ENCODE data around the gene IL19.

- TF ChIP-seq POLR2AphosphoS5 (IDR thresholded peaks at IDR 0.05) (no peak), POLR2A (IDR thresholded peaks at IDR 0.05; ENCODE audit: low read depth) (no peak), EP300 (IDR thresholded peaks at IDR 0.05) (no peak)
- TF ChIP-seq, protein P1, sequence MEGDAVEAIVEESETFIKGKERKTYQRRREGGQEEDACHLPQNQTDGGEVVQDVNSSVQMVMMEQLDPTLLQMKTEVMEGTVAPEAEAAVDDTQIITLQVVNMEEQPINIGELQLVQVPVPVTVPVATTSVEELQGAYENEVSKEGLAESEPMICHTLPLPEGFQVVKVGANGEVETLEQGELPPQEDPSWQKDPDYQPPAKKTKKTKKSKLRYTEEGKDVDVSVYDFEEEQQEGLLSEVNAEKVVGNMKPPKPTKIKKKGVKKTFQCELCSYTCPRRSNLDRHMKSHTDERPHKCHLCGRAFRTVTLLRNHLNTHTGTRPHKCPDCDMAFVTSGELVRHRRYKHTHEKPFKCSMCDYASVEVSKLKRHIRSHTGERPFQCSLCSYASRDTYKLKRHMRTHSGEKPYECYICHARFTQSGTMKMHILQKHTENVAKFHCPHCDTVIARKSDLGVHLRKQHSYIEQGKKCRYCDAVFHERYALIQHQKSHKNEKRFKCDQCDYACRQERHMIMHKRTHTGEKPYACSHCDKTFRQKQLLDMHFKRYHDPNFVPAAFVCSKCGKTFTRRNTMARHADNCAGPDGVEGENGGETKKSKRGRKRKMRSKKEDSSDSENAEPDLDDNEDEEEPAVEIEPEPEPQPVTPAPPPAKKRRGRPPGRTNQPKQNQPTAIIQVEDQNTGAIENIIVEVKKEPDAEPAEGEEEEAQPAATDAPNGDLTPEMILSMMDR (IDR thresholded peaks at IDR 0.05): peak; percentile 51 to 77 (median 60)
These were observed 36.0 kb upstream of the IL19 start for GRCh38 chr1:206734499-206735142.

Data from esophagus muscularis mucosa (tissue), 4 donors.